Measurements from ENCODE around the gene INPP5E.
A peak's percentile ranks its signal among the peaks of the same experiment; 100 is the strongest.

The INPP5E gene

GRCh38 chr9:136482046-136482792 lies 42.6 kb upstream of the INPP5E start:
- Mint-ChIP-seq H3K36me3 (ENCODE audit: low read depth) (peaks cover 13% of the 10 kb centered on the region), H3K27me3 (ENCODE audit: low read depth, poor library complexity) (no peaks in the 10 kb centered on the region), H3K9me3 (no peaks in the 10 kb centered on the region), H3K4me1 (peaks cover 46% of the 10 kb centered on the region), H3K4me3 (peak overlapping the region; percentile 94), H3K27ac (peak overlapping the region; percentile 97)
- no peak for DNase-seq
- TF ChIP-seq CTCF (IDR thresholded peaks at IDR 0.05) = no peak

- Mint-ChIP-seq H3K9me3 (no peaks in the 10 kb centered on the region), H3K4me3 (peak overlapping the region; percentile 94), H3K27me3 (ENCODE audit: low read depth, poor library complexity) (no peaks in the 10 kb centered on the region), H3K36me3 (ENCODE audit: low read depth) (peaks cover 13% of the 10 kb centered on the region), H3K27ac (peak overlapping the region; percentile 97), H3K4me1 (peaks cover 45% of the 10 kb centered on the region)
- TF ChIP-seq CTCF (IDR thresholded peaks at IDR 0.05) = no peak
- DNase-seq = no peak
Observed at GRCh38 chr9:136481558-136481957, 41.9 kb upstream of the INPP5E start.

- no peaks in the 10 kb centered on the region for H3K27me3 Mint-ChIP-seq (ENCODE audit: low read depth, poor library complexity)
- peaks cover 16% of the 10 kb centered on the region for H3K4me1 Mint-ChIP-seq
- no peak overlapping the region for H3K27ac Mint-ChIP-seq
- peaks cover 31% of the 10 kb centered on the region for H3K36me3 Mint-ChIP-seq (ENCODE audit: low read depth)
- TF ChIP-seq CTCF (IDR thresholded peaks at IDR 0.05) = no peak
- no peak for DNase-seq
- no peak overlapping the region for H3K4me3 Mint-ChIP-seq
- H3K9me3 Mint-ChIP-seq = no peaks in the 10 kb centered on the region
Observed at GRCh38 chr9:136476369-136477150, 36.9 kb upstream of the INPP5E start.

GRCh38 chr9:136474974-136475865 lies 35.6 kb upstream of the INPP5E start:
- DNase-seq = no peak
- peaks cover 34% of the 10 kb centered on the region for H3K36me3 Mint-ChIP-seq (ENCODE audit: low read depth)
- no peak for TF ChIP-seq CTCF (IDR thresholded peaks at IDR 0.05)
- no peaks in the 10 kb centered on the region for H3K9me3 Mint-ChIP-seq
- H3K4me1 Mint-ChIP-seq = peaks cover 6% of the 10 kb centered on the region
- no peak overlapping the region for H3K27ac Mint-ChIP-seq
- H3K27me3 Mint-ChIP-seq (ENCODE audit: low read depth, poor library complexity) = no peaks in the 10 kb centered on the region
- no peak overlapping the region for H3K4me3 Mint-ChIP-seq

- H3K27me3 Mint-ChIP-seq (ENCODE audit: low read depth, poor library complexity) = no peaks in the 10 kb centered on the region
- DNase-seq = no peak
- H3K4me3 Mint-ChIP-seq = no peak overlapping the region
- H3K9me3 Mint-ChIP-seq = no peaks in the 10 kb centered on the region
- H3K27ac Mint-ChIP-seq = no peak overlapping the region
- TF ChIP-seq CTCF (IDR thresholded peaks at IDR 0.05) = no peak
- peaks cover 39% of the 10 kb centered on the region for H3K36me3 Mint-ChIP-seq (ENCODE audit: low read depth)
- peaks cover 7% of the 10 kb centered on the region for H3K4me1 Mint-ChIP-seq
Observed at GRCh38 chr9:136474021-136474640, 34.5 kb upstream of the INPP5E start.

Data from nephron progenitor cell (in vitro differentiated cells).